GM10266 (cell line): Measurements from ENCODE around the gene PALM.

ENCODE experiments used
- DNase-seq: peaks from one replicate; pipeline ENCODE4 v3.0.0; 2012; ENCODE audit errors: extremely low spot score
- TF ChIP-seq, protein P1 (sequence below): IDR thresholded peaks from 2 replicates; pipeline ENCODE4 v1.5.1; 2012; ENCODE audit warnings: mild to moderate bottlenecking, low read depth; ENCODE audit not compliant: control insufficient read depth, insufficient read depth; ENCODE audit errors: missing control alignments

The PALM gene

DNA sequence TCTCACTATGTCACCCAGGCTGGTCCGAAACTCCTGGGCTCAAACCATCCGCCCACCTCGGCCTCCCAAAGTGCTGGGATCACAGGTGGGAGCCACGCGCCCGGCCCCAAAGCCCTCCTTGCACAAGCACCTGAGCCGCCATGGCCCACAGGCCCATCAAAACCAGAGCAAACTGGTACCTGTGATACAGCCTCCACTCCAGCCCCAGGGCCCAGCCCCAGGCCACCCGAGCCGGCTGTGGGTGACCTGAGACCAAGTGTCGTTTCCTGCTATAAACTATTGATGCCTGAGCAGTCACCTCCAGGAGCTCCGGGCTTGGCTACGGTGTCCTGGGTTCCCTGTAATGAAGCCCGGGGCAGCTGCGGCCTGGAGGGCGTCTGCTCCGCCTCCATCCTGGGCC lies 78.8 kb downstream of the PALM start:
- TF ChIP-seq, protein P1, sequence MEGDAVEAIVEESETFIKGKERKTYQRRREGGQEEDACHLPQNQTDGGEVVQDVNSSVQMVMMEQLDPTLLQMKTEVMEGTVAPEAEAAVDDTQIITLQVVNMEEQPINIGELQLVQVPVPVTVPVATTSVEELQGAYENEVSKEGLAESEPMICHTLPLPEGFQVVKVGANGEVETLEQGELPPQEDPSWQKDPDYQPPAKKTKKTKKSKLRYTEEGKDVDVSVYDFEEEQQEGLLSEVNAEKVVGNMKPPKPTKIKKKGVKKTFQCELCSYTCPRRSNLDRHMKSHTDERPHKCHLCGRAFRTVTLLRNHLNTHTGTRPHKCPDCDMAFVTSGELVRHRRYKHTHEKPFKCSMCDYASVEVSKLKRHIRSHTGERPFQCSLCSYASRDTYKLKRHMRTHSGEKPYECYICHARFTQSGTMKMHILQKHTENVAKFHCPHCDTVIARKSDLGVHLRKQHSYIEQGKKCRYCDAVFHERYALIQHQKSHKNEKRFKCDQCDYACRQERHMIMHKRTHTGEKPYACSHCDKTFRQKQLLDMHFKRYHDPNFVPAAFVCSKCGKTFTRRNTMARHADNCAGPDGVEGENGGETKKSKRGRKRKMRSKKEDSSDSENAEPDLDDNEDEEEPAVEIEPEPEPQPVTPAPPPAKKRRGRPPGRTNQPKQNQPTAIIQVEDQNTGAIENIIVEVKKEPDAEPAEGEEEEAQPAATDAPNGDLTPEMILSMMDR, result no peak
- DNase-seq, result no peak

DNA sequence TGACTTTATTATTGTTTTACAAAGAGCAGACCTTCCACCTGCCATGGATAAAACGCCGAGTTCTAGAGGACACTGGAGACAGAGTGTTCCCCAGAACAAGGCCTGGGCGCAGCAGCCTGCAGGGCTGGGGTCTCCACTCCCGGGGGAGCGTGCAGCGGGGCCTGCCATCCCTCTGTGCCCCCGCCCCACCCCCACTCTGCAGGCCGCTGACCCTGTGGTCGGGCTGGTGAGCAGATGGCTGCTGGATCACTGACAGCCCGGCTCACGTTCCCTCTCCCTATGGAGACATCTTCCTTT lies 79.9 kb downstream of the PALM start:
- TF ChIP-seq, protein P1, result no peak
- DNase-seq, result no peak

DNA sequence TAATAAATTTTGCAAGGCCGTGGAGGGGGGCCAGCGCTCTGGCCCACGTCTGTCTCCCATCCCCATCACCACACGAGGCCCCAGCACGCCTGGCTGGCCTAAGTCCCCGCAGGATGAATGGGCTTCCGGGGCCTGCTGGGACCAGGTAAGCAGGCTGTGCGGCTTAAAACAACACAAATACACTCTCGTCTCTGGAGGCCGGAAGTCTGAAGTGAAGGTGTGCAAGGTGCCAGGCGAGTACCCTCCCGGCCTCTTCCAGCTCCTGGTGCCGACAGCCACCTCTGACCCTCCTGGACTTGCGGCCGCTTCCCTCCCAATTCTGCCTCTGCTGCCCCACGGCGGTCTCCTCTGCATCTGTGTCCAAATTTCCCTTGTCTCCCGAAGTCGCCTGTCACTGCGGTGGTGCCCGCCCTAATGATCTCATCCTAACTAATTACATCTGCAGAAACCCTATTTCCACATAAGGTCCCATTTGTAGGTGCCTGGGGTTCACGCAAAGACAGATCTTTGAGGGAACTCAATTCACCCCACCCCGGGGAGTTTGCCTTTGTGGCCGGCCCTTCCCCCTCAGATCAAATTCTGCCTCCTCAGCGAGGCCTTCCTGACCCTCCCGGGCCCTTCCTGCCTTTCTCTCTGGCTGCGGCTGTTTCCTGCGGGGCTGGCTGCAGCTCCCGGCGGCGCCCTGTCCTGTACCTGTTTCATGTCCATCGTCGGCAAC lies 80.4 kb downstream of the PALM start:
- TF ChIP-seq, protein P1, result no peak
- no peak for DNase-seq

DNA sequence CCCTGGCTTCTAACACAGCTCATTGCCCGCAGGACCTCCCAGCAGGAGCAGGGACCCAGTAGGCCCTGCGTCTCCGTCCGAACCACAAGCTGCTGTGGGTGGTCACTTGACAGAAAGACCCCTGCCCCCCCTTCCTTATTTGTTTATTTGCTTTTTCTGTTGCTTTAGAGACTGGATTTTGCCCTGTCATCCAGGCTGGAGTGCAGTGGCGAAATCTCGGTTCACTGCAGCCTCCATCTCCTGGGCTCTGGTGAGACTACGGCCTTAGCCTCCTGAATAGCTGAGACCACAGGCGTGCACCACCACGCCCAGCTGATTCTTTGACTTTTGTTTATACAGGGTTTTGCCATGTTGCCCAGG lies 80.9 kb downstream of the PALM start:
- no peak for DNase-seq
- TF ChIP-seq, protein P1, result no peak

DNA sequence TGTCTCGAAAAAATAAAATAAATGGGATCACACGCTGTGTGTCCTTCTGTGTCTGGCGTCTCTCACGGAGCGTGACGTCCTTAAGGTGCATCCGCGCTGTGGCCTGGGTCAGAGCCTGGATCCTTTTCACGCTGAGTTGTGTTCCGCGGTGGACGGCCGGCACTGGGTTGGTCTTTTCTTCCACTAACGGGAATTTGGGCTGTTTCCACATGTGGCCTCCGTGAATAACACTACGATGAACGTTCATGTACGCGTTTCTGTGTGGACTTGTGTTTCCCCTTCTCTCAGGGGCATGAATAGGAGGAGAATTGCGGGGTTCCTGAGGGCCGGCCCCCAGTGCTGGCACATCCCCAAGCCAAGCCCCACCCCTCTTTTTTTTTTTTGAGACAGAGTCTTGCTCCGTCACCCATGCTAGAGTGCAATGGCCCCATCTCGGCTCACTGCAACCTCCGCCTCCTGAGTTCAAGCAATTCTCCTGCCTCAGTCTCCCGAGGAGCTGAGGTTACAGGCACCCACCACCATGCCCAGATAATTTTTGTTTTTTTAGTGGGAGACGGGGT lies 82.4 kb downstream of the PALM start:
- TF ChIP-seq, protein P1, result no peak
- no peak for DNase-seq

DNA sequence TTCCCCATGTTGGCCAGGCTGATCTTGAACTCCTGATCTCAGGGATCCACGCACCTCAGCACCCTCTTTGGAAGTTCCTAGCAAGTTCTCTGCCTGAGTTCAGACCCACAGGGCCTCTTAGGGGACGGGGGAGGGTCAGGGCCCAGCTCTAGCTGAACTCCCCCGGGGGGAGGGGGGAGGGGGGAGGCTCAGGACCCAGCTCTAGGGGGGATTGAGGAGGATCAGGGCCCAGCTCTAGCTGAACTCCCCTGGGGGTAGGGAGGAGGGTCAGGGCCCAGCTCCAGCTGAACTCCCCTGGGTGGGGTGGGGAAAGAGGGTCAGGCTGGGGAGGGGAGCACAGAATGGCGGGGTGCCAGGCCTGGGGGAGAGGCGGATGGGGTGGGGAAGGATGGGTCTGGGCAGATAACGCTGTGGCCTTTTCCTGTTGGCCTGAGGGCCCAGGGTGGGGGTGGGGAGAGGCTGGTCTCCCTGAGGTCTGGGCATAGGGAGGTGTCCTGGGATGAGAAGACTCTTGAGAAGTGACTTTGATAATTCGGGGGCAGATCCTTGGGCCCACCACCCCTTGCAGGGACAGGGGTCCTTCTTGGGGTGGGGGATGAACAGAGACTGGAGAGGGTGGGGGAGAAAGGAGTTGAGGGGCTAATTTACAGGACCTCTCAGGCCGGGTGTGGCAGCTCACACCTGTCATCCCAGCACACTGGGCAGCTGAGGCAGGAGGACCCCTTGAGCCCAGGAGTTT lies 83.0 kb downstream of the PALM start:
- no peak for DNase-seq

DNA sequence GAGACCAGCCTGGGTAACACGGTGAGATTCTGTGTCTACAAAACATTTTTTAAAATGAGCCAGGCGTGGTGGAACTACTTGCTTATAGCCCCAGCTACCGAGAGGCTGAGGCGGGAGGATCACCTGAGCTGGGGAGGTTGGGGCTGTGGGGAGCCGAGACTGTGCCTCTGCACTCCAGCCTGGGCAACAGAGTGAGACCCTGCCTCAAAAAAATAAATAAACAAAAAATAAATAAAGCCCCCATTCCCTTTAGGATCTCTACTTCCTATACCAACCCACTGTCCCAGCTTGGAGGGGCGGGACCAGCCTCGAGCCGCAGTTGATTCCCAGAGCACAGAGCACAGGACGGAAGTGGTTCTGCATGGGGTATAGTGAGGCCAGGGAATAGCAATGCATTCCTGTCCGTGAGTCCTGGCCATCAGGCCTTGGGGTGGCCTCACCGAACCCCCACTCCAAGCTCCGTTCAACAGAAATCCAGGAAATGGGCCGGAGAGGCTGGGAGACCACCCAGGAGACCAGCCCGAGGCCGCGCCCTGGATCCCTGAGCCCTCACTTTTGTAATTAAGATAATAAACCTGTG lies 83.7 kb downstream of the PALM start:
- no peak for DNase-seq
- TF ChIP-seq, protein P1, result no peak

More for the DNA sequence above, 83.0 kb downstream of the PALM start:
- TF ChIP-seq, protein P1, result no peak
